ENCODE results near the gene UNC5A.

GRCh38 chr5:176816791-176817347, 6.5 kb downstream of the UNC5A start:
- TF ChIP-seq TARDBP (IDR thresholded peaks at IDR 0.05; ENCODE audit: borderline replicate concordance) (no peak), TBL1XR1 (IDR thresholded peaks at IDR 0.05; ENCODE audit: low read depth, low read length) (no peak), ZBTB33 (IDR thresholded peaks at IDR 0.05) (no peak), CTCF (IDR thresholded peaks at IDR 0.05 in 2 of 3, conservative IDR thresholded peaks at IDR 0.05 in 1 of 3; ENCODE audit: control insufficient read depth in 2 of 3, extremely low read depth in 1 of 3, insufficient read depth in 1 of 3, low read depth in 3 of 3, low read length in 3 of 3) (no peak), SMC3 (IDR thresholded peaks at IDR 0.05; ENCODE audit: borderline replicate concordance, low read length) (no peak), CREM (IDR thresholded peaks at IDR 0.05; ENCODE audit: low read depth) (no peak), GATAD2B (conservative IDR thresholded peaks at IDR 0.05; ENCODE audit: low read depth) (no peak), POLR2A (IDR thresholded peaks at IDR 0.05; ENCODE audit: low read depth, low read length) (no peak), RAD21 (IDR thresholded peaks at IDR 0.05; ENCODE audit: insufficient read depth, low read depth, low read length) (no peak), YY1 (IDR thresholded peaks at IDR 0.05; ENCODE audit: low read depth, low read length) (no peak), TAF1 (IDR thresholded peaks at IDR 0.05; ENCODE audit: borderline replicate concordance, low read depth, low read length) (no peak), ZNF274 (IDR thresholded peaks at IDR 0.05; ENCODE audit: insufficient read depth, insufficient read length) (no peak), SUZ12 (IDR thresholded peaks at IDR 0.05; ENCODE audit: unreplicated experiment) (peak; percentile 60)
- TF ChIP-seq, protein P1, sequence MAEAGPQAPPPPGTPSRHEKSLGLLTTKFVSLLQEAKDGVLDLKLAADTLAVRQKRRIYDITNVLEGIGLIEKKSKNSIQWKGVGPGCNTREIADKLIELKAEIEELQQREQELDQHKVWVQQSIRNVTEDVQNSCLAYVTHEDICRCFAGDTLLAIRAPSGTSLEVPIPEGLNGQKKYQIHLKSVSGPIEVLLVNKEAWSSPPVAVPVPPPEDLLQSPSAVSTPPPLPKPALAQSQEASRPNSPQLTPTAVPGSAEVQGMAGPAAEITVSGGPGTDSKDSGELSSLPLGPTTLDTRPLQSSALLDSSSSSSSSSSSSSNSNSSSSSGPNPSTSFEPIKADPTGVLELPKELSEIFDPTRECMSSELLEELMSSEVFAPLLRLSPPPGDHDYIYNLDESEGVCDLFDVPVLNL (IDR thresholded peaks at IDR 0.05; ENCODE audit: low read depth, low read length), result no peak

Data from GM12878 (cell line).